OCI-LY1 (cell line): ENCODE measurements around the gene ANKRD53.

Experiments used
- CTCF ChIP-seq: fragments of 200-600 bp; sonication (generic), shearing (Covaris generic); IDR thresholded peaks from 2 replicates; pipeline ENCODE4 v1.5.1; 2017; ENCODE audit warnings: mild to moderate bottlenecking, antibody characterized with exemption, low read length, moderate library complexity, mixed read lengths
- EZH2 ChIP-seq: fragments of 200-600 bp; sonication (generic), shearing (Covaris generic); IDR thresholded peaks from 2 replicates; pipeline ENCODE4 v1.8.0; 2017; ENCODE audit warnings: borderline replicate concordance, mixed run types, mild to moderate bottlenecking, antibody characterized with exemption, low read length, moderate library complexity, mixed read lengths

- TF ChIP-seq CTCF (no peak), EZH2 (no peak)
Observed at GRCh38 chr2:70937866-70938585, 40.4 kb upstream of the ANKRD53 start.
